ENCODE results near the gene CENPP. TPM values are rescaled to one million over a fixed set of nuclear protein-coding genes. Genes with fewer than 3 reads are reported as not detected.

Gene CENPP
- total RNA-seq, 4 donors from 2014 or later = 0.98 to 7.9 (median 5.4) TPM

- TF ChIP-seq CTCF (IDR thresholded peaks at IDR 0.05; ENCODE audit: low read depth) = no peak
Measured at GRCh38 chr9:92642041-92642451, 316.3 kb downstream of the CENPP start.

GRCh38 chr9:92642564-92642963 is 316.8 kb downstream of the CENPP start:
- no peak for TF ChIP-seq CTCF (IDR thresholded peaks at IDR 0.05; ENCODE audit: low read depth)

DNA sequence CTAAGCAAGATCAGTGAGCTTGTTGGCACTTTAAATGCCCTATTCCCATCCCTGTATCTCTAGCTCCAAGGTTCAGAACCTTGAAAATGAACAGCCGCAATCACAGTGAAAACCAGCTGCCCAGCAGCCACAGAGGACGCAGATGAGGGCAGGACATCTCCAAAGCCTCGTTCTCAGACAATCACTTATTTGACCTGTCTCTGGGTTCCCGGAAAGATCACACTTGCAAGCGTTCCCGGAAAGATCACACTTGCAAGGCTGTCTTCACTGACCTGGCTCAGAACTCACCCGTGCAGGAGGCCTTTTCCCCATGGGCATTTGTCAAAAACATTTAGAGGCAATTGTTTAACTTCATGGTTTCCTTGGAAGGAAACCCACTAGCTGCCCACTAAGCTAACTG is 318.5 kb downstream of the CENPP start:
- TF ChIP-seq CTCF (IDR thresholded peaks at IDR 0.05; ENCODE audit: low read depth) = no peak

DNA sequence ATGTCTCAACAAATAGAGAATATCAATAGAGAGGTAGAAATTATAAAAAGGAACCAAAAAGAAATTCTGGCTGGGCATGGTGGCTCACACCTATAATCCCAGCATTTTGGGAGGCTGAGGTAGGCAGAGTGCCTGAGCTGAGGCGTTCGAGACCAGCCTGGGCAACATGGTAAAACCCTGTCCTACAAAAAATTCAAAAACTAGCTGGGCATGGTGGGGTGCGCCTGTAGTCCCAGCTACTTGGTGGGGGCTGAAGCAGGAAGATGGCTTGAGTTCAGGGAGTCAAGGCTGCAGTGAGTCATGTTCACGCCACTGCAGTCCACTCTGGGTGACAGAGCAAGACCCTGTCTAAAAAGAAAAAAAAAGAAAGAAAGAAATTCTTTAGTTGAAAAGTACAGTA is 319.3 kb downstream of the CENPP start:
- TF ChIP-seq CTCF (IDR thresholded peaks at IDR 0.05; ENCODE audit: low read depth) = no peak

GRCh38 chr9:92647671-92648473 is 322.1 kb downstream of the CENPP start:
- TF ChIP-seq CTCF (IDR thresholded peaks at IDR 0.05; ENCODE audit: low read depth) = no peak

DNA sequence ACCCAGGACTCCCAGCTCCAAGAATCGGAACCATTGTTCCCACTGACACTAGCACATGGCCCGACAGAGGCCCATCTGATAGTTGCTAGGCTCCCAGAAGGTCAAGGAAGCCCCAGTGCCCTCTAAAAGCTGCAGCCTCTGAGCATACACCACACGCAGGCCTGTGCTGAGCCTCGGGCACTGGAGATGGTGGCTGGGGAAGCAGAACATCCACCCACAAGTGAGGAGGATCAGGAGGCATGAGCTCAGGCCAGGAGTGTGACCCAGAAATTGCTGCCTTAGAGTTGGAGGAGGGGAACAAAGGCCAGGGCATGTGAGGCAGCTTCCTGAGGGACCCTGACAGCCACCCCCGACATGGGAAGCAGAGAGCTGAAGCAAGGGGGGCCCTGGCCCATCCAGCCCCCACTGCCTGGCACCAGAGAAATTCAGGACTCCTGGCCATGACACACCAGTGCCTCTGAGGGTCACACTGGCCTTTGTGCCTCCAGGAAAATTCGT is 322.8 kb downstream of the CENPP start:
- TF ChIP-seq CTCF (IDR thresholded peaks at IDR 0.05; ENCODE audit: low read depth) = no peak

DNA sequence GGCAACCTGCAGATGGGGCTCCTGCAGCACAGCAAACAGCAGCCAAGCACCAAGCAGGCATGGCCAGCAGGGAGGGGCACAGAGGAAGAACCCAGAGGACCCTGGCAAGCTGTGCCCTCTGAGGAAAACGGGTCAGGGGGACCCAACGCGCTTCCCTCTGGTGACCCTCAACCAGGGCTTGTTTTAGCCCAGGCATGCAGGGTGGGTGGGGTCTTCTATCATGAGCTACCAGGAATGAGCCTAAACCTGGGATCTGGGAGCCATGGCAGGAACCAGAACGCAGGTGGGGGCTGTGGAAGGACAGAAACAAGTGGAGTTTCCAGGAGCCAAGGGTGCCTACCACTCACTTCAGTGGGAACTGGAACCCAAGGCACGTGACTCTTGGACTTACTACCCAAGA is 323.3 kb downstream of the CENPP start:
- no peak for TF ChIP-seq CTCF (IDR thresholded peaks at IDR 0.05; ENCODE audit: low read depth)
